Spleen (tissue), 11 donors: ENCODE results near the gene AMBRA1. TPM values are rescaled to one million over a fixed set of nuclear protein-coding genes. Genes with fewer than 3 reads are reported as not detected.

ENCODE experiments used
- DNase-seq: peaks from one replicate; pipeline ENCODE4 v3.0.0-alpha.2; 2020
- H3K27ac ChIP-seq, 8 donors: fragments of 200-600 bp; sonication (generic) in 7 of 8; 1 replicate in 4 of 8; 2 replicates in 4 of 8; pipeline versions ENCODE4 v1.5.0 to v1.8.0; 2016 to 2021; ENCODE audit warnings: inconsistent platforms in 4 of 8, mild to moderate bottlenecking in 4 of 8, moderate library complexity in 1 of 8
- H3K27me3 ChIP-seq, 7 donors: fragments of 200-600 bp; sonication (generic) in 6 of 7; replicated peaks in 1 of 7; 1 replicate in 4 of 7; 2 replicates in 3 of 7; pipeline versions ENCODE4 v1.5.0 to v1.8.0; 2016 to 2021; ENCODE audit warnings: inconsistent platforms in 3 of 7, mild to moderate bottlenecking in 1 of 7
- H3K36me3 ChIP-seq, 6 donors: fragments of 200-600 bp; sonication (generic) in 5 of 6; 1 replicate in 4 of 6; 2 replicates in 2 of 6; pipeline versions ENCODE4 v1.5.0 to v1.8.0; 2016 to 2021; ENCODE audit warnings: inconsistent platforms in 2 of 6
- H3K4me1 ChIP-seq, 6 donors: fragments of 200-600 bp; sonication (generic) in 5 of 6; 1 replicate in 3 of 6; 2 replicates in 3 of 6; pipeline versions ENCODE4 v1.5.0 to v1.8.0; 2016 to 2021; ENCODE audit warnings: inconsistent platforms in 3 of 6
- H3K4me3 ChIP-seq, 8 donors: fragments of 200-600 bp; sonication (generic) in 7 of 8; 1 replicate in 4 of 8; 2 replicates in 4 of 8; pipeline versions ENCODE4 v1.5.0 to v1.8.0; 2016 to 2021; ENCODE audit warnings: inconsistent platforms in 4 of 8, mild to moderate bottlenecking in 4 of 8, moderate library complexity in 2 of 8
- H3K9me3 ChIP-seq, 8 donors: fragments of 200-600 bp; sonication (generic) in 7 of 8; 1 replicate in 4 of 8; 2 replicates in 4 of 8; pipeline versions ENCODE4 v1.5.0 to v1.8.0; 2016 to 2021; ENCODE audit warnings: inconsistent platforms in 4 of 8
- POLR2A ChIP-seq, 3 donors: fragments of 450-650 bp; IDR thresholded peaks; one replicate each; pipeline ENCODE4 v1.5.1; 2017; ENCODE audit warnings: antibody characterized with exemption in 3 of 3, mild to moderate bottlenecking in 1 of 3
- POLR2AphosphoS5 ChIP-seq, 3 donors: sonication (generic); formaldehyde crosslinking; IDR thresholded peaks; one replicate each; pipeline ENCODE4 v1.5.1; 2017; ENCODE audit warnings: antibody characterized with exemption in 3 of 3
- WGBS, 5 donors: extraction: QIAGEN DNeasy Blood & Tissue Kit in 3 of 5; methylation state at CpG; one replicate each; pipeline versions ENCODE4 v1.1.5 to v1.1.7; 2013 to 2018; 5-methylcytosine and 5-hydroxymethylcytosine counted together
- intact Hi-C: fragments of 100-400 bp; cut with DNase I; formaldehyde crosslinking; loops from one replicate; pipeline ENCODE4 v1.15.0; 2023; ENCODE audit warnings: low total_unique reads
- polyA plus RNA-seq, 3 donors: library from polyadenylated mRNA; stranded (reverse); fragments of 200-250 nt; gene quantifications; one replicate each; pipeline ENCODE4 v1.2.1, GENCODE V29; 2013
- total RNA-seq, 7 donors: library from RNA; depleted of rRNA in 3 of 7; stranded (reverse); fragments of >200 nt in 3 of 7; fragmentation: NEBNext Ultra II Directional in 4 of 7; extraction: Animal tissue kit (Norgen Biotek cat#: 25700) in 4 of 7; gene quantifications; one replicate each; pipeline versions ENCODE4 v1.1.0 to v1.2.1, GENCODE V29; 2016 to 2021
- TF ChIP-seq, protein P1 (sequence below), 11 experiments: fragments of 200-600 bp in 7 of 11; fragments of 450-650 bp in 4 of 11; sonication (generic) in 4 of 11; IDR thresholded peaks in 8 of 11; conservative IDR thresholded peaks in 3 of 11; 1 replicate in 7 of 11; 2 replicates in 4 of 11; pipeline versions ENCODE4 v1.4.0 to v1.8.0; 2016 to 2021; ENCODE audit warnings: antibody characterized with exemption in 11 of 11, inconsistent platforms in 4 of 11, mild to moderate bottlenecking in 1 of 11
- donor health status: healthy with polysubstance abuse.
- donor health status: DM: no; HTN: no; CAD: no; lungs with moderate emphysema.
- donor health status: DM: no; HTN: no; CAD: no.
- donor health status: Bipolar disorder and iron deficiency.
- donor health status: healthy.
- donor health status: DM: no; HTN: no; CAD: no.
- donor health status: DM: yes; HTN: yes; CAD: no.

Gene AMBRA1
- total and polyA plus RNA-seq, 10 donors = 3.6 to 54.6 (median 37.7) TPM

DNA sequence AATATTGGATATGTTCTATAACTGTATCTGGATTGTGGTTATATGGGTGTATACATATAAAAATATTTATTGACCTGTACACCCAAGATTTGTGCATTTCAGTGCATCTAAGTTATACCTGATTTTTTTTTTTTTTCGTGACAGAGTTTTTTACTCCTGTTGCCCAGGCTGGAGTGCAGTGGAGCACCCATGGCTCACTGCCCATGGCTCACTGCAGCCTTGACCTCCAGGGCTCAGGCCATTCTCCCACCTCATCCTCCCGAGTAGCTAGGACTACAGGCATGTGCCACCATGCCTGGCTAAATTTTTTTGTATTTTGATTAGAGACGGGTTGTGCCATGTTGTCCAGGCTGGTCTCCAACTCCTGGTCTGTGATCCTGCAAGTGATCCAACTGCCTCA lies 47.8 kb upstream of the AMBRA1 start:
- Histone ChIP-seq H3K4me3 (no peak overlapping the region), H3K4me1 (peaks cover 0 to 5% (median 0%) of the 10 kb centered on the region in 6 donors), H3K36me3 (peaks cover 3 to 97% (median 32%) of the 10 kb centered on the region in 6 donors), H3K9me3 (no peaks in the 10 kb centered on the region), H3K27ac (no peak overlapping the region), H3K27me3 (no peaks in the 10 kb centered on the region)
- DNase-seq = no peak
- intact Hi-C loops = no loop called here
- no peak for TF ChIP-seq POLR2A (IDR thresholded peaks at IDR 0.05)
- TF ChIP-seq, protein P1, sequence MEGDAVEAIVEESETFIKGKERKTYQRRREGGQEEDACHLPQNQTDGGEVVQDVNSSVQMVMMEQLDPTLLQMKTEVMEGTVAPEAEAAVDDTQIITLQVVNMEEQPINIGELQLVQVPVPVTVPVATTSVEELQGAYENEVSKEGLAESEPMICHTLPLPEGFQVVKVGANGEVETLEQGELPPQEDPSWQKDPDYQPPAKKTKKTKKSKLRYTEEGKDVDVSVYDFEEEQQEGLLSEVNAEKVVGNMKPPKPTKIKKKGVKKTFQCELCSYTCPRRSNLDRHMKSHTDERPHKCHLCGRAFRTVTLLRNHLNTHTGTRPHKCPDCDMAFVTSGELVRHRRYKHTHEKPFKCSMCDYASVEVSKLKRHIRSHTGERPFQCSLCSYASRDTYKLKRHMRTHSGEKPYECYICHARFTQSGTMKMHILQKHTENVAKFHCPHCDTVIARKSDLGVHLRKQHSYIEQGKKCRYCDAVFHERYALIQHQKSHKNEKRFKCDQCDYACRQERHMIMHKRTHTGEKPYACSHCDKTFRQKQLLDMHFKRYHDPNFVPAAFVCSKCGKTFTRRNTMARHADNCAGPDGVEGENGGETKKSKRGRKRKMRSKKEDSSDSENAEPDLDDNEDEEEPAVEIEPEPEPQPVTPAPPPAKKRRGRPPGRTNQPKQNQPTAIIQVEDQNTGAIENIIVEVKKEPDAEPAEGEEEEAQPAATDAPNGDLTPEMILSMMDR (IDR thresholded peaks at IDR 0.05 in 8 of 11, conservative IDR thresholded peaks at IDR 0.05 in 3 of 11) = no peak
- no peak for TF ChIP-seq POLR2AphosphoS5 (IDR thresholded peaks at IDR 0.05)
- WGBS, 5 donors = 81 to 91% (median 85%) methylated on average over 3 of the region's 3 CpGs

DNA sequence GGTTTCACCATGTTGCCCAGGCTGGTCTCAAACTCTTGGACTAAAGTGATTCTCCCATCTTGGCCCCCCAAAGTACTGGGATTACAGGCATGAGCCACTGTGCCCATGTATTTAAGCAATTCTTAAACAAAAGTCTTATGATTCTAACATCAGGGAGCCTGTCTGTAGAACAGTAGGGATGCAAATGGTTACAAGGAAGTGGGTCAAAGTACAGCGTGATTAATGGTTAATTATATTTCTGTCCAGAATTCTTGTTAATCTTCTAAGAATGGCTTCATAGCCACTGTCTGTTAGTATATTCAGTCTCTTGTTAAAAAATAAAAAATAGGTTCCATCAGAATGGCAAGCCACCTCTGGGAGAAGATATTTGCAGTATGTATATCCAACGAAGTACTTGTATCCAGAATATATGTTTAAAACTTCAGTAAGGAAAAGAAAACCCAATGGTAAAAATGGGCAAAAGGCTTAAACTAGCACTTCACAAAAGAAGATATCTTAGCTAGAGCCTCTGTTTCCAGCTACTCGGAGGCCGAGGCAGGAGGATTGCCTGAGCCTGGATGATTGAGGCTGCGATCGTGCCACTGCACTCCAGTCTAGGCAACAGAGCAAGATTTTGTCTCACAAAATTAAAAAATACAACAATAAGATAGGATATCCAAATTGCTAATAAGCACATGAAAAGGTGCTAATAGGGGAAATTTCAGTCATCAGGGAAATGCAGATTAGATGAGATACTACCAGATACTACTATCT lies 46.4 kb upstream of the AMBRA1 start:
- intact Hi-C loops = no loop called here
- Histone ChIP-seq H3K4me1 (peaks cover 0 to 5% (median 0%) of the 10 kb centered on the region in 6 donors), H3K36me3 (peaks cover 0 to 97% (median 30%) of the 10 kb centered on the region in 6 donors), H3K27me3 (no peaks in the 10 kb centered on the region), H3K4me3 (no peak overlapping the region), H3K27ac (no peak overlapping the region), H3K9me3 (no peaks in the 10 kb centered on the region)
- 92 to 97% (median 97%) methylated on average over 6 of the region's 6 CpGs for WGBS, 5 donors
- TF ChIP-seq, protein P1 (IDR thresholded peaks at IDR 0.05 in 8 of 11, conservative IDR thresholded peaks at IDR 0.05 in 3 of 11) = no peak
- TF ChIP-seq POLR2A (IDR thresholded peaks at IDR 0.05) (no peak), POLR2AphosphoS5 (IDR thresholded peaks at IDR 0.05) (no peak)
- no peak for DNase-seq

DNA sequence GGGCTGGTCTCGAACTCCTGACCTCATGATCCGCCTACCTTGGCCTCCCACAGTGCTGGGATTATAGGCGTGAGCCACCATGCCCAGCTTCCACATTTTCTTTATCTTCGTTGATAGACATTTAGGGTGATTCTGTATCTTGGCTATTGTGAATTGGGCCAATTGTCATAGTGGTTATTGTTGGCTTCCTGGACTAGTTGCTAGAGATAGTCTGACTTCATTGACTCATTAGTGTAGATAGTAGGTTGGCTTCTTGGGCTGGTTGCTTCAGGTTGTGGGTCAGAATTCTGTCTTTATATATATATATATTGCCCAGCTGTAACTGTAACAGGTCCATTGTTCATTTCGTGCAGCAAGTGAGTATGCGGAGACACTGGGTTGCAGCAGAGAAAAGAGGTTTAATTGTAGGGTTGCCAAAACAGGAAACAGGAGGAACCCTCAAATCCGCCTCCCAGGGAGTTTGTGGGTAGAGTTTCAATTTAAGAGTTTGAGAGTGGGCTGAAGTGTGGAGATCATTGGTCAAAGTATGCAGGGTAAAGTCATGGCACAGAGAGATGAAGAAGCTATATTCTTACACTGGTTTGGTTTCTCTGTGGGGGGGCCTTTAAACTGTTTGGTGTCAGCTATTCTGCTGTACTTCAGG lies 45.5 kb upstream of the AMBRA1 start:
- DNase-seq = no peak
- Histone ChIP-seq H3K27ac (no peak overlapping the region), H3K27me3 (no peaks in the 10 kb centered on the region), H3K9me3 (no peaks in the 10 kb centered on the region), H3K36me3 (peaks cover 0 to 97% (median 27%) of the 10 kb centered on the region in 6 donors), H3K4me1 (peaks cover 0 to 5% (median 0%) of the 10 kb centered on the region in 6 donors), H3K4me3 (no peak overlapping the region)
- TF ChIP-seq POLR2AphosphoS5 (IDR thresholded peaks at IDR 0.05) (no peak), POLR2A (IDR thresholded peaks at IDR 0.05) (no peak)
- TF ChIP-seq, protein P1 (IDR thresholded peaks at IDR 0.05 in 8 of 11, conservative IDR thresholded peaks at IDR 0.05 in 3 of 11) = no peak
- intact Hi-C loops = no loop called here
- 75 to 89% (median 87%) methylated on average over 7 of the region's 7 CpGs for WGBS, 5 donors

DNA sequence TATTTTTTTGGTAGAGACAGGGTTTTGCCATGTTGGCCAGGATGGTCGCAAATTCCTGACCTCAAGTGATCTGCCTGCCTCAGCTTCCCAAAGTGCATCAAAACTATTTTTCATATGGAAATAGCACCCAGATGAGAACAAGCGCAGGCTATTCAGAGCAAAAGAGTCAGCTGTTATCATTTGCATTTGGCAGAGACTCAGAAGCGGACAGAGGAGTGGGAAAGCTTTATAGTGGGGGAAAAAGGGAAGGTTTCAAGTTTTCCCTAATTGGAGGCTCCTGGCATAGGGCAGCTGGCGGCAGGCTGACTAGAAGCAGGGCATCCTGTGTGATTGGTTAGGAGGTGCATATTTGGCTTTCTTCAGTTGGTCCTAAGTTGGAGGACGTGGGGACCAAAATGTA lies 43.7 kb upstream of the AMBRA1 start:
- Histone ChIP-seq H3K36me3 (peaks cover 0 to 95% (median 34%) of the 10 kb centered on the region in 6 donors), H3K27me3 (no peaks in the 10 kb centered on the region), H3K4me3 (no peak overlapping the region), H3K4me1 (peaks cover 0 to 5% (median 0%) of the 10 kb centered on the region in 6 donors), H3K9me3 (no peaks in the 10 kb centered on the region), H3K27ac (no peak overlapping the region)
- WGBS, 5 donors = 95 to 99% (median 97%) methylated on average over 5 of the region's 5 CpGs
- intact Hi-C loops = no loop called here
- no peak for TF ChIP-seq POLR2AphosphoS5 (IDR thresholded peaks at IDR 0.05)
- no peak for TF ChIP-seq POLR2A (IDR thresholded peaks at IDR 0.05)
- TF ChIP-seq, protein P1 (IDR thresholded peaks at IDR 0.05 in 8 of 11, conservative IDR thresholded peaks at IDR 0.05 in 3 of 11) = no peak
- no peak for DNase-seq
